ENCODE results near the gene CCR3.

Gene CCR3

DNA sequence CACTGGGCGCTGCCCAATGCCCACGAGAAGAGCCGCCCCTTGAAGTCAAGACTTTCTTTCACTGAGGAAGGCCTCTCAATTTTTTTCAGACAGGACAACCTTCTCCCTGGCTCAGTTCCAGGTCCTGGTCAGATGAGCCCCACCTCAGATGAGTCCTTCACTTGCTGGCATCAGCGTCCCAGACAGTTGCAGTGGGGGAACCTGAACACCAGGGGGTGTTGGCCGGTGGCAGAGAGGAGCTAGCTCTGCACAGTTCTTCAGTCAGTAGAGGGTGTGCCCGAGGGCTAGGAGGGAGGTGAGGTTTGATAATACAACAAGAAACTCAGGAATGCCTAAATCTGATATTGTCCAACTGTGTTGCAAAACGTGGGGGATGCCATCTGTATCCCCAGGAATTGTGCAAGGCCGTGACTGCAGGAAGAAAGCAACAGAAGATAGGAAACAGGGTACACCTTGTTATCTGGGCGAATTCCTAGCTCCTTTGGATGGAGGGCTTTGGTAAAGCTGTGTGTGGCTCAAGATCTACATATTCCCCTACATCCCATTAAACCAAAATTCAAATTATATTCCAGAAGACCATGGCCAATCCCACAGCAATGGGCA lies 34.3 kb downstream of the CCR3 start:
- no peak for DNase-seq

DNA sequence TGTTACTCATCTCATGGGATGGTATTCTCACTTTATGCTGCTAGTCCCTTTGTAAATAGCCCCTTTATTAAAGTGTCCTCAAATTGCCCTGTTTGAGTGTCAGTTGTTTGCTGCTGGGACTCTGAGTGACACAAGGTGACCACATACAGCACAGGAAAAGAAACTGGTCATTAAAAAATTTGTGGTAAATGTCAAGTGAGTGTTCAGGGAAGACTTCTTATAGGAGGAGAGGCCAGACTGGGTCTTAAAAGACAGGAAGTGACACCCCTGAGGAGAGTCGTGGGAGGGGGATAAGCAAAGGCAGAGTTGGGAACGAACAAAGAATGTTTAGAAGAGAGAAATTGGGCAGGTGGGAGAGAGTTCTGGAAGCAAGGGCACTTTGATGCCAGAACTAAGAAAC lies 35.2 kb downstream of the CCR3 start:
- no peak for DNase-seq

GRCh38 chr3:46278816-46279672 lies 36.8 kb downstream of the CCR3 start:
- DNase-seq = no peak

DNA sequence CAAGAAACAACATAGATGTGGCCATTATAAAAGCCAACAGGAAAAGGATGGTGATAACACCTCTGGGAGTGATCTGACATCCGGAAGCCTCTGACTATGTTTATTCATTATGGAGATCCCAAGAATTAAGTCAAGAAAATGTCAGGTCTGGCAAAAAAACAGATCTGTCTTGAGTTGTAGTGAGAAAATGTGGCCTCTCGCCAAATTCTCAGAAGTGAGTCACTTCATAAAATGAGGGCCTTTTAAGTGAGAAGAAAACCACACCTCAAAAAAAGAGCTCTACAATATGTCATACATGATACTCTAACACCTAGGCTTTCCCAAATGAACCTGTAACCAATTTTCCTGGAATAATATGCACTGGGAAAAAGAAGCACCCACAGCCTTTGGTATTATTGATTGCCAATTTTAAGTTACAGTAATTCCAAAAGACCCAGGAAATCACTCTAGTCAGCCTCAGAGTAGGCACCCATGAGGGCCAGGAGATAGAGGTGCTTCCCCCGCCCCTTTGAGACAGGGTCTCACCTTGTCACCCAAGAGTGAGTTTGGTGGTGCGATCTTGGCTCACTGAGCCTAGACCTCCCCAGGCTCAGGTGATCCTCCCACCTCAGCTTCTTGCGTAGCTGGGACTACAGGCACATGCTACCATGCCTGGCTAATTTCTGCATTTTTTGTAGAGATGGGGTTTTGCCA lies 38.0 kb downstream of the CCR3 start:
- DNase-seq = no peak

DNA sequence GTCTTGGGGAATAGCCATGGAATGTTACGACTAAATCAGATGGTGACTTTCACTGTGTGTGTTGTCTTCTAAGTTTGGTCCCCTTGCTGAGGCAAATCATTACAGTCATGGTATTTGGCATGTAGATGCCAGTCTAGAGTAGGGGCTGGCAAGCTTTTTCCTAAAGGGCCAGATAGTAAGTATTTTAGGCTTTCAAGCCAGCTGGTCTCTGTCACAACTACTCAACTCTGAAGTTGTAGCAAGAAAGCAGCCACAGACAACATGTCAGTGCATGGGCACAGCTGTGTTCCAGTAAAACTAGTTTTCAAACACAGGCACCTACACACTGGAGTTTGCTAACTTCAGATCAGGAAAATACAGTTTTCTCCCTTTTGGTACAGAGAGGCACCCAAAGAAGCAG lies 39.3 kb downstream of the CCR3 start:
- no peak for DNase-seq

DNA sequence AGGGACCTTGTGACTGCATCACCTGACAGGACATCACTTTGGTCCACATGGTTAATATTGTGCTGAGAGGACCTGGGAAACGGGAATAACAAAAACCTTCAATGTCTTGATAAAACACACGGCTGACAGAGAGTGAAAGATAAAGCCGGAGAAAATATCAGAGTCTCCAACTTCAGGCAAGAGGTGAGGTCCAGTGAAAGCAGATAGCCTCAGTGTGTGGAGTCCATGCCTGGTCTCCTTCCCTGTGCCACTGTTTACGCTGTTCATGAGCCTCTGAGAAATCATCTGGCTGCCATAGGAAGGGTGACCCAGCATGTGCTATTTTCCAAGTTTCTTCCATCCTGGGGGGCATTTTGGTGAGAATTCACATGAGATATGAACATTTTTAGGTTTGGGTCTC lies 39.8 kb downstream of the CCR3 start:
- DNase-seq = no peak

DNA sequence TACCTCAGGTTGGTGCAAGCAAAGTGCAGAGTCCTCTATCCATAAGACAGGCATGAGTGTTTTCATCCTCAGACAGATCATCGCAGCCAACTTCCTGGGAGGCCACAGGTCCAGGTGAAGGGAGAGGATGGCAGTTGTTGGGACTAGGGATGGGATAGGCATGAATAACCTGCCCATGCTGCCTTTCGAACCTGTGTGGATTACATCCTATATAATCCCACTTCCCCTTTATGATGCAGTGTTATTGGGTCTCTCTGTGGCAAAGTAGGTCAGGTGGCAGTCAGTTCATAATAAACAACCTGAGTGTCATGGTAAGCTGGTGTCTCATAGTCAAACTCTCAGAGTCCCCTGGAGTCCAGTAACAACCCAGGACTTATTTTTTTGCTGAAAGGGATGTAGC lies 40.4 kb downstream of the CCR3 start:
- DNase-seq = no peak

DNA sequence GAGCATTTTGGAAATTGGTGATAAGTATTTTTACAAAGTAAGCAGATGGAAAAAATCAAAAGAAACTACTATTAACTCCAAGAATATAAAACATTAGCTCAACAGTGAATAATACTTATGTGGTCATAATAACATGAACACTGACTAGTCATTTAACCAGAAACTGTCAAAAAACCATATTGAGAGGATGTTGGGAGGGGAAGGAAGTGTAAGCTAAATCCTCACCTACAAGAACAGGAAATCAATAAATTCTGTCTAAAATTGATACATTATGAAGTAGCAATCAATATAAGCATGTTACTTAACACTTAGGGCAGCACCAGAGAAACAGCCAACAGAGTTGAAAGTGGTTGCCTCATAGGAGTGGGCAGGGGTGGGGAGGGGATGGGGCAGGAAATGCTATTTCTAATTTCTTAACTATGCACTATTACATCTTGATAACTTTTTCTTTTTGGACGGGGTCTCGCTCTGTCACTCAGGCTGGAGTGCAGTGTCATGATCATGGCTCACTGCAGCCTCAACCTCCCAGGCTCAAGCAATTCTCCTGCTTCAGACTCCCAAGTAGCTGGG lies 41.7 kb downstream of the CCR3 start:
- DNase-seq = no peak

DNA sequence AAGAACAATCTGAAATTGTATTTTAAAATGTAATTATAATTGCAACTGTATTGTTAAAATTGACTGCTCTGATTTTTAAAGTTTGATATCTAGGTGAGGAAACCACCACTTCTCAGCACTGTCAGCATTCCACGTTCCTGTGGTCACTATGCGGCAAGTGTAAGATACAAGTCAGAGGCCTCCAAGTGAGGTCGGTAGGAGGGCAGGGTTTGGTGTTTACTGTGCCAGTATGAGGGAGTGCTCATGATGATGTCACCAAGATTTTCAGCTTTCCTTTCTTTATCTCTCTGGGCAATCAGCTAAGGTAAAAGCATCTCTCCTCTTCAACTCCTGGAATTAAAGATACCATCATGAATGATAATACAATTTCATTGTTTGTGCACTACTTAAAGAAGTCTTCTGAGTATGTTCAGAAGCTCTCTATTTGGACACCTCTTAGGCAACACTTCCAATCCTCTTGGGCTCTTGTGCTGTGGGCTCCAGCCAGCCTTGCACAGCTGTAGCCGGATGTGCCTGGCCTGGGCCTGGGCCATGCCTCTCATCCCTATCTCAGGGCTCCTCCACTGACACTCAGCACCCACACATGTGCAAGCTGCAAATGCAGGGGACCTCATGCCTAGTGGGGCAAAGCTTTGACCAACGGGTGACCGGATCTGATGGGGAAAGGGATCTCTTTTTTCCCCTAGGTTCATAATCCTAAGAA lies 42.9 kb downstream of the CCR3 start:
- no peak for DNase-seq

- DNase-seq = no peak
Measured at GRCh38 chr3:46285931-46286619, 43.8 kb downstream of the CCR3 start.

DNA sequence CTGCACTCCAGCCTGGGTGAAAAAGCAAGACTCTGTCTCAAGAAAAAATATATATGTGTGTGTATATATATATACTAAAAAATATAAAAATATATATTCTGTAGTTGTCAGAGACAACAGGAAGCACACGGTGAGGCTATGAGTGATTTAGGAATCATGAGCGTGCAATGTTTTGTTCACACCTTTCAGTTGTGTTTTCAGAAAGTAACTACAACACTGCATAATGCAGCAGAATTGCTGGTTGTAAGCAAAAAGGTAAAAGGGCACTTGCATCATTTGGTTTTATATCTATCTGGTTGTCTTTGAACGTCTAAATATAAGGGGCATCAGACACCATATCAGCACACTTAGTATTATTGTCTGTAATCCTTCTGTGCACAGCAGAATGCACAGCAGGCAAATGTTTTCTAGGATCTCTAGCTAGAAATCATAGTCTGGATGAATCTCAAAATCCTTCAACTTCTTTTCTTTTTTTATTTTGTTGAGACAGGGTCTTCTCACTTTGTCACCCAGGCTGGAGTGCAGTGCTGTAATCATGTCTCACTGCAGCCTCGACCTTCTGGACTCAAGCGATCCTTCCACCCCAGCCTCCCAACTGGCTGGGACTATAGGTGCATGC lies 44.8 kb downstream of the CCR3 start:
- no peak for DNase-seq

DNA sequence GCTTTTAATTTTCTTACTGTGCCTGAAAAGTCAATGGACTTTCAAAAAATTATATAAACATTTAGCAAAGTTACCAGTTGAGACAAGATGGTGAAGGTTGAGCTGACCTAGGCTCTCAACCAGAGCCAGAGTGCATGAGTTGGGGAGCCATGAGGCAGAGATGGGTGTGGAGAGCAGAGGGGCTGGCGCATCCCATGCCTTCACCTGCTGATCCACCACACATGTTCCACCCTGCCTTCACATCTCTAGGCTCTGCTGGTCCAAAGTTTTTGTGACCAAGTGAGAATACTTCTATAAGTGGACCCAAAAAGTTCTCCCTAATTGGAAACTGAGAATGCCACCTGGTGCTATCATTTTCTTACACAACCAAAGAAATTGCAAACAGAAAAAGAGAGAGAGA lies 47.3 kb downstream of the CCR3 start:
- no peak for DNase-seq

DNA sequence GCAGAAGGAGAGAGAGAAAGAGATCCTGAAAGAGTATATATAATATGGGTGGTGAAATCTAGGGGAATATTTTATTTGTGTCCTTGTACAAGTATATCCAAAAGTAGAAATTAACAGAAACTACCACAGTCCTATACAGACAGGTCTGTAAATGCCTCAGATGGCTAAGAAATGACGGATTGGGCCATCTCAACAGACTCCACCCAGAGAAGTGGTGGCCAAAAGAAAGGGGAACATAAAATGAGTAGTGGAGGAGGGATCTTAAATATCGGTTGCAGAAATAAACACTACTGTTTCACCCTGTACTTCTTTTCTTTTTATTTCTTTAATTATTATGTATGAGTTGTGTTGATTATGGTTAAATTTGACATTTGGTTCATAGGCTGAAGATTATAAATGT lies 47.7 kb downstream of the CCR3 start:
- DNase-seq = no peak

GRCh38 chr3:46291046-46291445 lies 48.8 kb downstream of the CCR3 start:
- no peak for DNase-seq

DNA sequence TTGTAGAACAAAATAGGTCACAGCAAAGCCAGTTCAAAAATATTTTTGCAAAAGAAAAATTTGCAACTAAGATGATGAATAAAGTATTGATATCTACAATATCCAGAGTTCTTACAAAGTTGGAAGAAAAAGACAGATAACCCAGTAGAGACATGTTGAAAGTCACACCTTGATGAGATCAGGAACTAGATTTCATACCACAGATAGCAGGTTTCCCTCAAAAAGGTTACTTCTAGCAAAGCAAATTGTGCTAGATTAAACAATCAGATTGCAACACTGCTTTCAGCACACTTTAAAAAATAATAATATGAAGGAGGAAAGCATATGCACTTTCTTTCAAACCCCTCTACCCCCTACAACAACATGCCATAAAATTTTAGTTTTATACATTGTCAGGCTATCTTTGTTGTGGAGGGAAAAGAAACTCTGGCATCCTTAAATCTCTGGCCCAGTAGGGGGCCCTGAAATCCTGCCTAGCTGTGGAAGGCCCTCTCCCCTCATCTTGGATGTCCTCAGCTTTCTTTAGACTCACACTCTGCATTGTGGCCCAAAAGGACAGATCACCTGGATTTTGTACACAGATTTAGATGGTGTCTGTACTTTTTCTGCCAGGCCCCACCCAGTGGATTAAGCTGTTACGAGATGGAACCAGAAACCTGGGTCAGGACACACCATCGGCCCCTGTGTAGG lies 50.9 kb downstream of the CCR3 start:
- no peak for DNase-seq

DNA sequence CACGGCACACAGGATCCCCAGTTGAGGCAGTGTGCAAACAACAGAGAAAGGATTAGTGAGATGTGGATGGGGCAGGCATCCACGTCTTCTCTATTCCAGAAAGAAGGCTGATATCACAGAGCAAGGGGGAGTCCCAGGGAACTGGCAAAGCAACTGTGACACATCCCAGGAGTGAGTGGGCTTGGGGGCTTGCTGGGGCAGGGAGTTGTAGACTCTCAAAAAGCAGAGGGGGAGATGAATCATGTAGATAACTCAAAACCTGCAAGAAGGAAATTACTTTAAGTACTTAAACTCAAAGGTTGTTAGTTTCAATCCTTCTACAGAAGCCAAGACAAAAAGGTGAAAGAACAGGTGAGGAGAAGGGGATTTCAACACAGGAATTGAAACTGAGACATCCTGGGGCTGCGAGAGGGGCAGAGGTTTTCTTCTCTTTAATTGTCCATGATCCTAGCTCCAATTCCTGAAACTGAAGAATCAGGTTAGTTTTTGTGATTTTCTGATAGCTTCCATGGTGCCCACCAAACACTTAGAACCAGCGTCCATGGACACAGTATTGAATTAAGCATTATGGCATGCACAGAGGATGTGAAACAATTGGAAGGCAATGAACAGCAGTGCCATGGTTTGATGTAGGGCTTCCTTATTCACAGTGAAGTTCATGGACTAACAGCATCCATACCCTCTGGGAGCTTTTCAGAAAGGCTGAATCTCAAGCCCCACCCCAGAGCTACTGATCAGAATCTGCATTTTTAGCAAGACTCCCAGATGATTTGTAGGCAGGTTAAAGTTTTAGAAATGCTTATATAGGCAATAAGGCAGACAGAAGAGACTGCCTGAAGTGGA lies 52.0 kb downstream of the CCR3 start:
- DNase-seq = no peak

DNA sequence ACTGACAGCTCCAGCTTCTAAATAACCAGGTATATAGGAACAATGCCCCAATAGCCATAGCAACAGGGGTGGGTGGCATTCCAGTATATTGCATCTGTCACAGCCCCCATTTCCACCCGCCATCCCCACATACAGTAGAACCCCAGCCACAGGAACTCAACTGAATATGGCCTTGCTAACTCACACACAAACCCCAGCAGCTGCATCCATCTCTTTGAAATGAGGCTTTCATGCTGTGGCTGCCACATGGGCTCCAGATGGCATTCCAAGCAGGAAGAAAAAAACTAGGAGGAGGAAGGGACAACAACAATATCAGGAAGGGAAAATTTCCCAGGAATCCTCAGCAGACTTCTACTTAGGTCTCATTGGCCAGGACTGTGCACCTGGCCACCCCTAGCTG lies 54.6 kb downstream of the CCR3 start:
- DNase-seq = no peak

GRCh38 chr3:46297658-46298423 lies 55.6 kb downstream of the CCR3 start:
- no peak for DNase-seq

- DNase-seq = no peak
Measured at GRCh38 chr3:46298871-46299607, 56.8 kb downstream of the CCR3 start.

All from retina (tissue), 1 donor.